A673 (cell line): Measurements from ENCODE around the gene RELT.

Source experiments
- EZH2 ChIP-seq: fragments of 200-600 bp; sonication (generic); IDR thresholded peaks from 2 replicates; pipeline ENCODE4 v1.6.1; 2017; ENCODE audit warnings: borderline replicate concordance, low read depth, mild to moderate bottlenecking, mixed read lengths, antibody characterized with exemption, low read length; ENCODE audit not compliant: poor library complexity, severe bottlenecking
- TF ChIP-seq, protein P1 (sequence below): fragments of 300-800, 200-600 bp; sonication (generic); conservative IDR thresholded peaks from 2 replicates; pipeline ENCODE4 v1.5.1; 2017; ENCODE audit warnings: low read depth, mild to moderate bottlenecking, antibody characterized with exemption, low read length, moderate library complexity, mixed read lengths

DNA sequence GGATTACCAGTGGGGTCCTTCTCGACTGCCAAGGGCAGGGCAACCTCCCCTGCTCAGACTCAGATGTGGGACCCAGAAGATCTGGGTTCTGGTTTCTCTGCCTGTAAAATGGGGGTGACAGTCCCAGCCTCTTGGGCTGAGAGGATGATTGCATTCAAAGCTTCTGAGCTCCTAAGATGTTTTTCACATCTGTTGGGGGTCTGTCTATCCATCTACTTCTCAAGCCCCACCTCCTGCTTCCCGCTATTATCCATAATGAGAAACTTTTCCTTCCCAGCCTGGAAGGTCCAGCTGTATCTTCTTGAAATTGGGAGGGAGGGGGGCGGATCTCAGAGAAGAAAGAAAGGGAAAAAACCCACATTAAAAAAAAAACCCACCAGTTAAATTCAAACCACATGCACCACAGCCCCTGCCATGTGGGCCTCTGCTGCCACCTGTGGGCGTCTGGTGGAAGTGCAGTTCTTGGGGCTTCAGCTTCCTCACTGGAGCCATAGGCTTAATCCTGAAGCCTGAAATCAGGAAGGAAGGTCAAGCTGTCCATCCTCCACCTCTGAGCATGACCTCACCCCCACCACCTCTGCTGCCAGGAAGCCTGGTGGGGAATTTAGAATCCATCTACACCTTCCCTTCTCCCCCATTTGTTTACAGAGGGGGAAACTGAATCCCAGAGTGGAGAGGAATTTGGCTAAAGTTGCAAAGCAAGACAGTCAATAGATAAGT, 40.8 kb upstream of the RELT start:
- TF ChIP-seq, protein P1, sequence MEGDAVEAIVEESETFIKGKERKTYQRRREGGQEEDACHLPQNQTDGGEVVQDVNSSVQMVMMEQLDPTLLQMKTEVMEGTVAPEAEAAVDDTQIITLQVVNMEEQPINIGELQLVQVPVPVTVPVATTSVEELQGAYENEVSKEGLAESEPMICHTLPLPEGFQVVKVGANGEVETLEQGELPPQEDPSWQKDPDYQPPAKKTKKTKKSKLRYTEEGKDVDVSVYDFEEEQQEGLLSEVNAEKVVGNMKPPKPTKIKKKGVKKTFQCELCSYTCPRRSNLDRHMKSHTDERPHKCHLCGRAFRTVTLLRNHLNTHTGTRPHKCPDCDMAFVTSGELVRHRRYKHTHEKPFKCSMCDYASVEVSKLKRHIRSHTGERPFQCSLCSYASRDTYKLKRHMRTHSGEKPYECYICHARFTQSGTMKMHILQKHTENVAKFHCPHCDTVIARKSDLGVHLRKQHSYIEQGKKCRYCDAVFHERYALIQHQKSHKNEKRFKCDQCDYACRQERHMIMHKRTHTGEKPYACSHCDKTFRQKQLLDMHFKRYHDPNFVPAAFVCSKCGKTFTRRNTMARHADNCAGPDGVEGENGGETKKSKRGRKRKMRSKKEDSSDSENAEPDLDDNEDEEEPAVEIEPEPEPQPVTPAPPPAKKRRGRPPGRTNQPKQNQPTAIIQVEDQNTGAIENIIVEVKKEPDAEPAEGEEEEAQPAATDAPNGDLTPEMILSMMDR, result peak; percentile 100
- no peak for TF ChIP-seq EZH2
